ENCODE measurements around the gene CLDN15. TPM values are rescaled to one million over a fixed set of nuclear protein-coding genes. Genes with fewer than 3 reads are reported as not detected.

The CLDN15 gene
- total RNA-seq, 4 donors from 2014 or later, result 27.2 to 58.5 (median 45.4) TPM

DNA sequence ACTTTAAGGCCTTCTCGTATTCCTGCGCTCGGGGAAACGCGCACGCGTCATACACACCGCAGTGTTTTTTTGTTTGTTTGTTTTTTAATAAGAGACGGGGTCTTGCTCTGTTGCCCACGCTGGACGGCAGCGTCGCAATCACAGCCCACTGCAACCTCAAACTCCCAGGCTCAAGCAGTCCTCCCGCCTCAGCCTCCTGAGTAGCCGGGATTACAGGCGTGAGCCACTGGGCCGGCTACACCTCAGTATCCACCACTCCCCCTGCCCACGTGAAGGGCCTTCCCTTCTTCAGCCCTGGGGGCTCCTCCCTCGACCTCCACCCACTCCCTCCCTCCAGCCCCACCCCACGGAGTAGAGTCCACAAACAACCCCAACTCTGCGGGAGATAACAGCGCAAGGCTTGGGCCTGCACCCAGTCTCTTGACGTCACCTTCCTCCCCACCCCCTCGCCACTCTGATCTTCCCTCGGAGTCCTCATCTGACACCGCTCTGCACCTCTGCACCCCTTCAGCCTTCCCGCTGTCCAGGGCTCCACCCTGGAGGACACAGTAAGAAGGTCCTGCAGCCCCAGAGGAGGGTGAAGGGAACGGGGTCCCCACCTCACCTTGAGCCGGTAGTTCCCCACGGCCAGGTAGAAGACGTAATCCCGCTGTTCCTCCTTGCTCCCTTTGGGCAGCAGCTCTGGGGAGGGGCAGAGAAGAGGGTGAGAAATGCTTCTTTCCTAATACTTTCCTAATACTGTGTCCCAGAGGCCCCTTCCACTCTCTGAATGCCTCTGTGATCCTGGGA, 2.8 kb upstream of the CLDN15 start:
- 90 to 100% methylated on average over 4 to 32 of the region's 32 CpGs for WGBS, 2 donors (ENCODE audit: low coverage in 1 of 2)
- in situ Hi-C loops (cut with MboI; ENCODE audit: low pct_ligation_motif_present in 1 of 4, low pct_unique_long_range_greater_than_20kb in 1 of 4, low sequenced_read_pairs in 3 of 4) (no loop called here), intact Hi-C loops (cut with DNase I; ENCODE audit: low total_unique reads) (no loop called here)
- Histone ChIP-seq H3K4me1 (peaks cover 19 to 42% (median 32%) of the 10 kb centered on the region in 4 donors), H3K27ac (no peak overlapping the region), H3K27me3 (no peaks in the 10 kb centered on the region), H3K36me3 (peaks cover 0 to 7% (median 0%) of the 10 kb centered on the region in 4 donors), H3K9me3 (no peaks in the 10 kb centered on the region), H3K4me3 (no peak overlapping the region)
- DNase-seq, result no peak
- TF ChIP-seq POLR2A (IDR thresholded peaks at IDR 0.05), result no peak
- no peak for TF ChIP-seq POLR2AphosphoS5 (IDR thresholded peaks at IDR 0.05)
- TF ChIP-seq, protein P1, sequence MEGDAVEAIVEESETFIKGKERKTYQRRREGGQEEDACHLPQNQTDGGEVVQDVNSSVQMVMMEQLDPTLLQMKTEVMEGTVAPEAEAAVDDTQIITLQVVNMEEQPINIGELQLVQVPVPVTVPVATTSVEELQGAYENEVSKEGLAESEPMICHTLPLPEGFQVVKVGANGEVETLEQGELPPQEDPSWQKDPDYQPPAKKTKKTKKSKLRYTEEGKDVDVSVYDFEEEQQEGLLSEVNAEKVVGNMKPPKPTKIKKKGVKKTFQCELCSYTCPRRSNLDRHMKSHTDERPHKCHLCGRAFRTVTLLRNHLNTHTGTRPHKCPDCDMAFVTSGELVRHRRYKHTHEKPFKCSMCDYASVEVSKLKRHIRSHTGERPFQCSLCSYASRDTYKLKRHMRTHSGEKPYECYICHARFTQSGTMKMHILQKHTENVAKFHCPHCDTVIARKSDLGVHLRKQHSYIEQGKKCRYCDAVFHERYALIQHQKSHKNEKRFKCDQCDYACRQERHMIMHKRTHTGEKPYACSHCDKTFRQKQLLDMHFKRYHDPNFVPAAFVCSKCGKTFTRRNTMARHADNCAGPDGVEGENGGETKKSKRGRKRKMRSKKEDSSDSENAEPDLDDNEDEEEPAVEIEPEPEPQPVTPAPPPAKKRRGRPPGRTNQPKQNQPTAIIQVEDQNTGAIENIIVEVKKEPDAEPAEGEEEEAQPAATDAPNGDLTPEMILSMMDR (IDR thresholded peaks at IDR 0.05), result no peak
- no peak for TF ChIP-seq EP300 (IDR thresholded peaks at IDR 0.05; ENCODE audit: low read depth)

DNA sequence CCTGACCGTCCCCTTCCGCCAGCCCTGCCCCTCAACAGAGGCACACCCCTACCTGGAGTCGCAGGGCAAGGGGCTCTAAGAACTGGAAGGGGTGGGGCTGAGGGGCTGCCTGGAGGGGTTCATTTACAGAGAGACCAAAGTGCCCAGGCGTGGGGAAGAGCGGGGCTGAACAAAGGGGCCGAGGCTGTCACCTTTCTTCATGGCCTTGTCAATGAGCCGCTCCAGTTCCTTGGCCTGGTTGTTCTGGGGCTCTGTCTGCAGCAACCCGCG, 2.3 kb upstream of the CLDN15 start:
- in situ Hi-C loops (cut with MboI; ENCODE audit: low pct_ligation_motif_present in 1 of 4, low pct_unique_long_range_greater_than_20kb in 1 of 4, low sequenced_read_pairs in 3 of 4) (no loop called here), intact Hi-C loops (cut with DNase I; ENCODE audit: low total_unique reads) (loop anchor here (5.0 kb wide), 1 partner anchor 703 kb away; the partner anchor contains the start of gene AGFG2)
- H3K36me3 ChIP-seq, result peaks cover 0 to 7% (median 0%) of the 10 kb centered on the region in 4 donors
- peak overlapping the region in 2 of 4 donors; percentile 24 to 85 for H3K27ac ChIP-seq
- H3K4me3 ChIP-seq, result no peak overlapping the region
- WGBS, 2 donors (ENCODE audit: low coverage in 1 of 2), result 90 to 100% methylated on average over 4 to 9 of the region's 9 CpGs
- H3K27me3 ChIP-seq, result no peaks in the 10 kb centered on the region
- no peaks in the 10 kb centered on the region for H3K9me3 ChIP-seq
- no peak for TF ChIP-seq EP300 (IDR thresholded peaks at IDR 0.05; ENCODE audit: low read depth)
- TF ChIP-seq, protein P1 (IDR thresholded peaks at IDR 0.05), result no peak
- TF ChIP-seq POLR2AphosphoS5 (IDR thresholded peaks at IDR 0.05), result no peak
- no peak for TF ChIP-seq POLR2A (IDR thresholded peaks at IDR 0.05)
- DNase-seq, result no peak
- H3K4me1 ChIP-seq, result peaks cover 17 to 45% (median 32%) of the 10 kb centered on the region in 4 donors

DNA sequence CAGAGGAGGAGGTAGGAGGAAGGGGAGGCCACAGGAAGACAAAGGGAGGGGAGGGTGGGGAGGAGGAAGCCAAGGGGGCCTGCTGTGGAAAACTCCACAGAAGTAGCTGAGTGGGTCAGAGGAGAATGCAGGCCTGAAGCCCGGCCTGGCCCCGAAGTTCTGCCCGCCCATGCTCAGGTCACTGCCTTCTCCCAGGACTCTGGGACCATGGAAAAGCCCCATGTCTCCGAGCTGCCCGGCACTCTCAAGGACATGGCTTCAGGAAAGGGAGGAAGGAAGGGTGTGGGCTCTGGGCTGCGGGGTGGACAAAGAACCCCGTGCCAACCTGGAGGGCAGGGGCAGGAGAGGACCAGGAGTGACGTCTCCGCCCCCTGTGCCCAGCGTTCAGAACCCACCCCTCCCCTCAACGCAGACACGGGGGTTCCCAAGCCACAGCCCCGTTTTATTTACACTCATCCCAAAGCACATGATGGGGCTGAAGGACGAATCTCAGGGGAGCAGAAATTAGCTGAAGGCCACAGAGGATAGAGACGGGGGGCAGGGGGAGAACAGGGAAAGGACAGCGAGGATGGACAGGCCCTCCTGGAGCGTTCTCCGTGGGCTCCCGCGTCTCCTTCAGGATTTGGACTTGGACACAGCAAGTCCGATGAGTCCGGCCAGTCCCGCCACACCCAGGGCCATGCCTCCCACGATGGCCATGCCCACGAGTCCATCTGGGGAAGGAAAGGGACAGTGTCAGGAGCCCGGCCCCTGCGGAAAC, 1.8 kb upstream of the CLDN15 start:
- Histone ChIP-seq H3K36me3 (peaks cover 0 to 7% (median 0%) of the 10 kb centered on the region in 4 donors), H3K9me3 (no peaks in the 10 kb centered on the region), H3K4me1 (peaks cover 17 to 47% (median 35%) of the 10 kb centered on the region in 4 donors), H3K4me3 (no peak overlapping the region), H3K27ac (peak overlapping the region; percentile 76 to 85 (median 82)), H3K27me3 (no peaks in the 10 kb centered on the region)
- DNase-seq, result no peak
- in situ Hi-C loops (cut with MboI; ENCODE audit: low pct_ligation_motif_present in 1 of 4, low pct_unique_long_range_greater_than_20kb in 1 of 4, low sequenced_read_pairs in 3 of 4) (no loop called here), intact Hi-C loops (cut with DNase I; ENCODE audit: low total_unique reads) (loop anchor here (5.0 kb wide), 1 partner anchor 702 kb away; the partner anchor contains the start of gene AGFG2)
- TF ChIP-seq EP300 (IDR thresholded peaks at IDR 0.05; ENCODE audit: low read depth) (no peak), POLR2AphosphoS5 (IDR thresholded peaks at IDR 0.05) (no peak), POLR2A (IDR thresholded peaks at IDR 0.05) (no peak)
- TF ChIP-seq, protein P1 (IDR thresholded peaks at IDR 0.05), result no peak
- 74% methylated on average over 27 of the region's 27 CpGs; no CpG with 5 or more reads in 1 of the 2 donors for WGBS, 2 donors (ENCODE audit: low coverage in 1 of 2)
